Endothelial cell of umbilical vein (primary cell): ENCODE results near the gene PHAF1. TPM values are rescaled to one million over a fixed set of nuclear protein-coding genes. Genes with fewer than 3 reads are reported as not detected.

Experiments used
- BruUV-seq: library from RNA; stranded (reverse); fragments of 400-500 nt; replicated peaks from 2 replicates; lab custom pipeline; 2021; lab: Mats Ljungman, UMichigan
- CTCF ChIA-PET: fragments of 300-600, 350-600 bp; sonication (Branson Sonifier 250); formaldehyde crosslinking; loops from one replicate; lab custom pipeline; 2021; ENCODE audit warnings: antibody characterized with exemption, inconsistent platforms; lab: Charles Lee
- POLR2A ChIA-PET: fragments of 300-600, 350-600 bp; sonication (Branson Sonifier 250); formaldehyde crosslinking; loops from one replicate; lab custom pipeline; 2021; ENCODE audit warnings: antibody characterized with exemption, inconsistent platforms; lab: Charles Lee
- DNase-seq: peaks from one replicate; pipeline ENCODE4 v3.0.0-alpha.2; 2011; ENCODE audit warnings: low read depth, low spot score
- FAIRE-seq: peaks from 2 replicates; lab custom pipeline; 2011; peaks lifted over from hg19 to GRCh38; lab: Jason Lieb, UNC
- H2AFZ ChIP-seq: 2 replicates; pipeline ENCODE4 v1.6.0; 2012; ENCODE audit warnings: low read depth, low read length, control low read depth, inconsistent platforms
- H3K27ac ChIP-seq: 2 replicates; pipeline ENCODE4 v1.5.1; 2011; ENCODE audit warnings: low read depth, mild to moderate bottlenecking, control low read depth, low read length, moderate library complexity; ENCODE audit not compliant: insufficient read depth
- H3K27me3 ChIP-seq, 2 experiments: 2 replicates each; pipeline versions ENCODE4 v1.6.0 to v1.6.1; 2011; ENCODE audit warnings: low read length in 2 of 2, mixed read lengths in 1 of 2; ENCODE audit not compliant: control insufficient read depth in 2 of 2, insufficient read depth in 2 of 2
- H3K36me3 ChIP-seq, 2 experiments: 2 replicates in 1 of 2; 3 replicates in 1 of 2; pipeline ENCODE4 v1.5.1; 2011; ENCODE audit warnings: low read length in 2 of 2, mild to moderate bottlenecking in 1 of 2, moderate library complexity in 1 of 2; ENCODE audit not compliant: control insufficient read depth in 2 of 2, insufficient read depth in 2 of 2; ENCODE audit errors: extremely low read depth in 1 of 2
- H3K4me1 ChIP-seq: 3 replicates; pipeline ENCODE4 v1.5.1; 2011; ENCODE audit warnings: mild to moderate bottlenecking, low read length; ENCODE audit not compliant: control insufficient read depth, insufficient read depth; ENCODE audit errors: extremely low read depth
- H3K4me2 ChIP-seq: 2 replicates; pipeline ENCODE4 v1.6.1; 2011; ENCODE audit warnings: low read length, control low read depth, mixed read lengths; ENCODE audit not compliant: insufficient read depth
- H3K4me3 ChIP-seq, 3 experiments: fragments of 200-600 bp in 1 of 3; sonication (generic), shearing (Covaris generic) in 1 of 3; replicated peaks in 1 of 3; 2 replicates each; pipeline ENCODE4 v1.5.1; 2011 to 2016; ENCODE audit warnings: control low read depth in 3 of 3, low read length in 3 of 3, mild to moderate bottlenecking in 2 of 3, inconsistent platforms in 1 of 3, low read depth in 1 of 3, moderate library complexity in 1 of 3; ENCODE audit not compliant: insufficient read depth in 1 of 3
- H3K79me2 ChIP-seq: 2 replicates; pipeline ENCODE4 v1.6.0; 2012; ENCODE audit warnings: low read length, inconsistent platforms; ENCODE audit not compliant: control insufficient read depth, insufficient read depth
- H3K9ac ChIP-seq: replicated peaks from 2 replicates; pipeline ENCODE3; 2011; ENCODE audit warnings: low read length, control low read depth; ENCODE audit not compliant: insufficient read depth; ENCODE audit errors: extremely low read depth
- H3K9me1 ChIP-seq: replicated peaks from 3 replicates; pipeline ENCODE4 v1.6.0; 2011; ENCODE audit warnings: mild to moderate bottlenecking, low read length; ENCODE audit not compliant: control insufficient read depth, insufficient read depth; ENCODE audit errors: extremely low read depth
- H3K9me3 ChIP-seq: replicated peaks from 2 replicates; pipeline ENCODE4 v1.5.1; 2012; ENCODE audit warnings: low read length, inconsistent platforms; ENCODE audit not compliant: control insufficient read depth, insufficient read depth
- H4K20me1 ChIP-seq: replicated peaks from 2 replicates; pipeline ENCODE3; 2011; ENCODE audit warnings: mild to moderate bottlenecking, low read length; ENCODE audit not compliant: control insufficient read depth, insufficient read depth; ENCODE audit errors: extremely low read depth
- EZH2 ChIP-seq: IDR thresholded peaks from 2 replicates; pipeline ENCODE4 v1.6.1; 2012; ENCODE audit warnings: borderline replicate concordance, low read depth, mild to moderate bottlenecking, moderate library complexity, low read length, inconsistent platforms; ENCODE audit not compliant: severe bottlenecking
- FOS ChIP-seq: IDR thresholded peaks from 2 replicates; pipeline ENCODE4 v1.6.1; 2011; ENCODE audit warnings: mild to moderate bottlenecking, low read length, moderate library complexity, borderline replicate concordance; ENCODE audit not compliant: insufficient read depth
- GATA2 ChIP-seq: IDR thresholded peaks from 2 replicates; pipeline ENCODE4 v1.7.0; 2011; ENCODE audit warnings: low read depth, mild to moderate bottlenecking, moderate library complexity, mixed read lengths, low read length; ENCODE audit not compliant: insufficient read length, insufficient read depth
- JUN ChIP-seq: IDR thresholded peaks from 2 replicates; pipeline ENCODE4 v1.6.1; 2011; ENCODE audit warnings: borderline replicate concordance, low read depth; ENCODE audit not compliant: insufficient read length, insufficient read depth
- MYC ChIP-seq: IDR thresholded peaks from one replicate; pipeline ENCODE4 v1.6.1; 2011; ENCODE audit warnings: mild to moderate bottlenecking, low read depth, low read length
- POLR2A ChIP-seq: IDR thresholded peaks from 2 replicates; pipeline ENCODE4 v1.6.1; 2012; ENCODE audit warnings: low read depth, mild to moderate bottlenecking, control low read depth, low read length
- POLR2AphosphoS5 ChIP-seq: IDR thresholded peaks from 2 replicates; pipeline ENCODE4 v1.6.1; 2012; ENCODE audit warnings: low read depth, mild to moderate bottlenecking, control low read depth, low read length, moderate library complexity; ENCODE audit not compliant: insufficient read depth
- dilution Hi-C: fragments of 300-500 bp; cut with MboI; formaldehyde crosslinking; loops from one replicate; pipeline ENCODE4 v1.15.0; 2019; ENCODE audit warnings: low sequenced_read_pairs; ENCODE audit not compliant: extremely low pct_ligation_motif_present
- intact Hi-C: fragments of 100-400 bp; cut with micrococcal nuclease; formaldehyde crosslinking; loops from one replicate; pipeline ENCODE4 v1.10.0; 2022
- polyA plus RNA-seq, 4 experiments: library from polyadenylated mRNA; depleted of rRNA in 3 of 4; stranded (reverse) in 3 of 4; unstranded in 1 of 4; fragments of >200 nt; gene quantifications; 2 replicates each; pipeline versions ENCODE4 v1.2.1 to v1.2.3, GENCODE V29; 2011 to 2012; ENCODE audit warnings: missing spikeins in 1 of 4
- total RNA-seq: library from RNA; stranded (reverse); gene quantifications from 2 replicates; pipeline ENCODE4 v1.2.3, GENCODE V29; 2021
- TF ChIP-seq, protein P1 (sequence below): IDR thresholded peaks from 2 replicates; pipeline ENCODE4 v1.6.1; 2011; ENCODE audit not compliant: insufficient read depth, insufficient read length
- TF ChIP-seq, protein P2 (sequence below), 2 donors: IDR thresholded peaks; 1 replicate in 1 of 2; 2 replicates in 1 of 2; pipeline ENCODE4 v1.5.1; 2011; ENCODE audit warnings: low read length in 2 of 2, mild to moderate bottlenecking in 2 of 2, moderate library complexity in 2 of 2, control low read depth in 1 of 2, inconsistent platforms in 1 of 2, low read depth in 1 of 2; ENCODE audit not compliant: insufficient read depth in 1 of 2; ENCODE audit errors: extremely low read depth in 1 of 2

PHAF1 gene
- total and polyA plus RNA-seq, 2 donors (not counting 3 experiments of a cell fraction or from before 2014, with no cell fraction given): 18.5 to 21.9 TPM

DNA sequence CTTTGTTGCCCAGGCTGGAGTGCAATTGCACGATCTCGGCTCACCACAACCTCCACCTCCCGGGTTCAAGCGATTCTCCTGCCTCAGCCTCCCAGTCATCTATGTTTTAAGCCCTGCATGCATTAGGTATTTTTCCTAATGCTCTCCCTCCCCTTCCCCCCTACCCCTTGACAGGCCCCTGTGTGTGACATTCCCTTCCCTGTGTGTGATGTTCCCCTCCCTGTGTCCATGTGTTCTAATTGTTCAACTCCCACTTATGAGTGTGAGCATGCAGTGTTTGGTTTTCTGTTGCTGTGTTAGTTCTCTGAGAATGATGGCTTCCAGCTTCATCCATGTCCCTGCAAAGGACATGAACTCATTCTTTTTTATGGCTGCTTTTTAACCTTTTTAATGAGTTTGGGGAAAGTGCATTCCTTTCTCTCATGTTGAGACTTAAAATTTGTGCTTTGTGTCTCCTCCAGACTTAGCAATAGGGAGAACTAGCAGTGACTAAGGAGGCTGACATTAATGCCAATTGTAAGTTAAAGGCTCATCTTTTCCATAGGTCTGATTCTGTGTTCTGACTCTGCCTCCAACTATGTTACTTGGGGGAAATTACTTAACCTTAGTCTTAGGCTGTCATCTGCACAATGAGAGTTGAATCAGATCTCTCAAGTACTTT is 17.7 kb upstream of the PHAF1 start:
- ChIA-PET POLR2A (no interaction called here), CTCF (interaction anchor here (1.2 kb wide), 1 partner anchor 74 kb away, joined by 3 read pairs; no protein-coding TSS in a partner anchor)
- DNase-seq: no peak
- Histone ChIP-seq H3K4me3 (no peak overlapping the region), H3K79me2 (peaks cover 59% of the 10 kb centered on the region), H3K9me1 (no peaks in the 10 kb centered on the region), H3K27ac (no peak overlapping the region), H2AFZ (no peak overlapping the region), H3K9me3 (no peaks in the 10 kb centered on the region), H3K27me3 (no peaks in the 10 kb centered on the region), H3K4me1 (no peaks in the 10 kb centered on the region), H3K9ac (no peak overlapping the region), H4K20me1 (no peaks in the 10 kb centered on the region), H3K36me3 (peaks cover 0 to 3% of the 10 kb centered on the region in 2 experiments), H3K4me2 (no peak overlapping the region)
- no peak for TF ChIP-seq POLR2AphosphoS5
- no peak for TF ChIP-seq EZH2
- no peak for TF ChIP-seq POLR2A
- TF ChIP-seq FOS: no peak
- TF ChIP-seq, protein P1, sequence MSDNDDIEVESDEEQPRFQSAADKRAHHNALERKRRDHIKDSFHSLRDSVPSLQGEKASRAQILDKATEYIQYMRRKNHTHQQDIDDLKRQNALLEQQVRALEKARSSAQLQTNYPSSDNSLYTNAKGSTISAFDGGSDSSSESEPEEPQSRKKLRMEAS: no peak
- TF ChIP-seq JUN: no peak
- TF ChIP-seq MYC: no peak
- TF ChIP-seq, protein P2, sequence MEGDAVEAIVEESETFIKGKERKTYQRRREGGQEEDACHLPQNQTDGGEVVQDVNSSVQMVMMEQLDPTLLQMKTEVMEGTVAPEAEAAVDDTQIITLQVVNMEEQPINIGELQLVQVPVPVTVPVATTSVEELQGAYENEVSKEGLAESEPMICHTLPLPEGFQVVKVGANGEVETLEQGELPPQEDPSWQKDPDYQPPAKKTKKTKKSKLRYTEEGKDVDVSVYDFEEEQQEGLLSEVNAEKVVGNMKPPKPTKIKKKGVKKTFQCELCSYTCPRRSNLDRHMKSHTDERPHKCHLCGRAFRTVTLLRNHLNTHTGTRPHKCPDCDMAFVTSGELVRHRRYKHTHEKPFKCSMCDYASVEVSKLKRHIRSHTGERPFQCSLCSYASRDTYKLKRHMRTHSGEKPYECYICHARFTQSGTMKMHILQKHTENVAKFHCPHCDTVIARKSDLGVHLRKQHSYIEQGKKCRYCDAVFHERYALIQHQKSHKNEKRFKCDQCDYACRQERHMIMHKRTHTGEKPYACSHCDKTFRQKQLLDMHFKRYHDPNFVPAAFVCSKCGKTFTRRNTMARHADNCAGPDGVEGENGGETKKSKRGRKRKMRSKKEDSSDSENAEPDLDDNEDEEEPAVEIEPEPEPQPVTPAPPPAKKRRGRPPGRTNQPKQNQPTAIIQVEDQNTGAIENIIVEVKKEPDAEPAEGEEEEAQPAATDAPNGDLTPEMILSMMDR (IDR thresholded peaks at IDR 0.05; ENCODE audit: extremely low read depth in 1 of 2, insufficient read depth in 1 of 2, low read depth in 1 of 2, low read length in 2 of 2): no peak
- TF ChIP-seq GATA2: no peak
- no peak for FAIRE-seq
- BruUV-seq: no TSS peak
- dilution Hi-C loops (no loop called here), intact Hi-C loops (no loop called here)
